Ecto neural progenitor cell (in vitro differentiated cells): Measurements from ENCODE around the gene CNNM3.
"Not testable (repeated sequence)": the region's sequence is repeated elsewhere in the genome, so short reads cannot be mapped to it uniquely, and the experiment has no call there.

Source experiments
- DNase-seq: peaks from one replicate; pipeline ENCODE4 v3.0.0-alpha.2; 2018; ENCODE audit warnings: low spot score

CNNM3 gene

DNA sequence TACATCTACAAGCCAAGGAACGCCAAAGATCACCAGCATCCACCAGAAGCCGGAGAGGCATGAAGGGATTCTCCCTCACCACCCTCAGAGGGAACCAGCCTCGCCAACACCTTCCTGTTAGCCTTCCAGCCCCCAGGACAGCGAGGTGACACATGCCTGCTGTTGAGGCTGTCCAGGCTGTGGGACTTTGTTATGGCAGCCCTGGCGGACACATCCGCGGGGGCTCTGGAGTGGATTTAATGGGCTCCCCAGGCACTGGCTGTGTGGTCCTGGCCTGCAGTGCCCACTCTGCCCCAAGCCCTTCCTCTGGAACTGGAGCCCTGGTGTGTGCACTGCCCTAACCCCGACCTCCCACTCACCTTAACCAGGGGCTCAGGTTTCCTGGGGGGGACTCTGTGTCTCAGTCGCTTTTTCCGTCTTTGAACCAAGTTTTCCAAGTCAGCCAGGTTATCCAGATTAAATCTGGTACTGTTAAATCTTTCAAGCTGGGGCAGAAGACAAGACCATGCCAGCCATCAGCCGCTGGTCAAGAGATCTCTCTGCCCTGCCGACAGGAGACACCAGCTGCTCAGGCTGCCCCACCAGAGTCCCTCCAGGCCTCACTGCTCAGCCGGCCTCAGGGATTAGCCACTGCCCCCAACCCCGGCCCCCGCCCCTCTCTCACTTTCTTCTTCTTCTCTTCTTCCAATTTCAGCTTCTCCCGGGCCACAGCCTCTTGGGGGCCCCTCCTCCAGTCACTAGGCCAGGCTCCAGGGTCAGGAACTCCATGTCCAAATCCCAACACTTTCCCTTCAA, 25.8 kb downstream of the CNNM3 start:
- DNase-seq, result no peak

DNA sequence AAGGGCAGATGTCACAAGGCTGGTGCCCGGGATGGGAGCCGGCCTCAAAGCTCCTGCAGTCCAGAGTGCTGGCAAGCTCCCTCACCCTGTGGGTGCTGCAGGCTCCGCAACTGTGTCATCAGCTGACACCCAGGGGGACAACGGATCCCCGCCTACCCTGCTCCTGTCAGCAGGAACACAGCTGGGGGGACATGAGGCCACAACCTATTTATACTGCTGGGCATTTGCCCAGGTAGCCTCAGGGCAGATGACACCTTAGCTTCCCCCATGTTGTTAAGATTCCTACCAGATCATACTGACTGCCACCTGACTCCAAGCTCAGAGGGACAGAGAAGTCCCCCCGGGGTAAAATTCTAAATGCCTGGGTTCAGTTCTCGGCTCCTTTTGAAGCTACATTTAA, 26.5 kb downstream of the CNNM3 start:
- DNase-seq, result no peak

DNA sequence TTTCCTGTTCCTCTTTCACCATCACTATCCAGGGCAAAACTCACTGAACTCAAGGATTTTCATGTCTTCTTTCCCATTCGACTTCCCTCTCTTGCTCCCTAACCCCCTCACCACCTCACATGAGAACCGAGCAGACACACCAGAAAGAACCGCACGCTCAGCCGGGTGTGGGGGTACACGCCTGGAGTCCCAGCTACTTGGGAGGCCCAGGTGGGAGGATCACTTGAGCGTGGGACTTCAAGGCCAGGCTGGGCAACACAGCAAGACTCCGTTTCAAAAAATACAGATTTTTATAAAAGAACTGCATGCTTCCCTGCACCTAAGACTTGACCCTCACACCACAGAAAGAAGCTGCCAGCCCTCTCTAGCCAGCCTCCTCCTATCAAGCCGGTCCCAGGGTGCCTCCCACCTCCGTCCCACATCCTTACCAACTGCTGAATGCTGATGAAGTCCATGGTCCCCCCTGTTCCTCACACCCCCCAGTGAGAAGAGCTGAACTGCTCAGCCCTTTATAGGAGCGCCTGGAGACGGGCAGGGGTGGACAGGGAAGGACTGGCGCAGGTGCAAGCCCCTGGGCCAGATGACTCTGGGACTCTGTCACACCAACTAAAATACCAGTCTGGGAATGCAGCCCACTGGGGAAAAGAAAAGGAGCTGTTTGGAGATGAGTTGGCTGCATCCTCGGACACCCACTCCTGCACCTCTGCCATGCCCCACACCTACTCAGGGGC, 27.6 kb downstream of the CNNM3 start, which contains the start of gene ANKRD23:
TSS of gene ANKRD23 (minus strand) at position 484 of the 731 bp plus-strand sequence. CDS start at position 455, 29 bp downstream.
- no peak for DNase-seq

DNA sequence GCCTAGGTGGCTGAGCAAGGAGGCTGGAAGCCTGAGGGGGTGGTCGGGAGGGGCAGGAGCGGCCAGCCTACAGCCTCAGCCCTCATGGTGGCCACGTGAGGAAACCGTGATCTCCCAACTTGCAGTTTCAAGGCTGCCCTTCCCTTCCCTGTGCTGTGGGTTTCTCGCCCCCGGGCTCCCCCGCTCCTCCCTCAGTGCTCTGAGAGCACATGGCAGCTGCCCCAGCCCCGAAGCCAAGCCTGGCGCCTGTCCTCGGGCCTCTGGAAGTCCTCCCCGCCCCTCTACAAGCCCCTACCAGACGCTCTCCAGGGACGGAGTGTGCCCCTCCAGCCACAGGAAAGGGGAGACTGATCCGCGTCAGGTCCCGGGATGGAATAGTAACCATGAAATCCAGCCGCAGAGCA, 28.3 kb downstream of the CNNM3 start:
- no peak for DNase-seq

DNA sequence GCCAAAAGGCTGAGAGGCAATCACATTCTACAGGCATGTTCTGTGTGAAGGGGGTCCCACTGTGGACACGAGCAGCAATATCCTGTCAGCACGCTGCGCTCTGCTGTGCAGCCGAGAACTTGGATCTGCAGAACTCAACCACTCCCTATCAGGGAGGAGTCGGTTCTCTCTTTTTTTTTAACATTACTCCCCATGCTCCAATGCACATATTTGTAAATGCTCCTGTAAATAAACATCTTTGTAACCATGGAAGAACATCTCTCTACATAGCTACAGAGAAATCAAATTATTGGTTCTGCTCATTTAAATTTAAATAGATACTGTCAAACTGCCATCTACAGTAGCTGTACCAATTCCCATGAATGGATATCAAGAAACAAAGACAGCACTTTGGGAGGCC, 30.8 kb downstream of the CNNM3 start:
- DNase-seq, result no peak

DNA sequence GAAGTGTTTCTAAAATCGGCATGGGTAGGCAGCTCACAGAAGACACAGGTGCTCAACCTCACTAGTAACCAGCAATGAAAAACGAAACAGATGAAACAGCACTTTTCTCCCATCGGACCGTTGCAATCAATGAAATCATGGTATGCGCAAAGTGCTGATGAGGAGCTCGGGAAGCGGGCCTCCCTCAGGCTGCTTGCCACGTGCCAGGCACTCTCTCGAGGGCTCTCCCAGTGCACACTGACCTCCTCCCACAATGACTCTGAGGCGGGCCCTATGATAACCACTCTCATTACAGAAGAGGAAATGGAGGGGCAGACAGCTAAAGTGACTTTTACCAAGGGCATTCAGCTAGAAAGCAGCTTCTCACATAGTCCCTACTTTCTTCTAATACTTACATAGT, 31.5 kb downstream of the CNNM3 start:
- DNase-seq, result no peak

DNA sequence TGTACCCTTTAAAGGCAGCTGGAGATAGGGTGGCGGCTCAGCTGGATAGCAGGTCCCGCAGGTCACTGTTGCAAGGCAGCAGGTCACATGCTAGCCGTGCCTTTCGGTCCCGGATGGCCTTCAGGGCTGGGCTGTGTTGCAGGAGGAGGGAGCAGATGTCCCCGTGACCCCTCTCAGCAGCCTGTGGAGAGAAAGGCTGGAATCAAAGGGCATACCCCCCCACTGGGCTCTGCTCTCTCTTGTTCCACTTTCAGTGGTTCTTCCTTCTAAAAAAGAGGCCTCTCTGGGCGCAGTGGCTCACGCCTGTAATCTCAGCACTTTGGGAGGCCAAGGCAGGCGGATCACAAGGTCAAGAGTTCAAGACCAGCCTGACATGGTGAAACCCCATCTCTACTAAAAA, 32.2 kb downstream of the CNNM3 start:
- DNase-seq, result peak; percentile 57

DNA sequence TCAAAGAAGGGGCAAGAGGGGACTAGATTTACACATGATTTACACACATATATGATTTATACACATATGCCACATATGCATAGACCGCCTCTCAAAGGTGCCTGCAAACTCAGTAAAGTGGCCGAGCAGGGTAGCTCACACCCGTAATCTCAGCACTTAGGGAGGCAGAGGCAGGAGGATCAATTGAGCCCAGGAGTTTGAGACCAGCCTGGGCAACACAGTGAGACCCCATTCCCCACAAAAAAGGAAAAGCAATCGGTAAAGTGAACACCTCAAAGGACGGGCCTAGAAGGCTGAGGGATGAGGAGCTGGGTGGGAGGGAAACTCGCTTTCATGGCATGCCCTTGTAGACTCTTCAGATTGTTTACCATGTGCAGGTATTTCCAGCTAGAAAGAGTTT, 36.6 kb downstream of the CNNM3 start:
- DNase-seq, result no peak

DNA sequence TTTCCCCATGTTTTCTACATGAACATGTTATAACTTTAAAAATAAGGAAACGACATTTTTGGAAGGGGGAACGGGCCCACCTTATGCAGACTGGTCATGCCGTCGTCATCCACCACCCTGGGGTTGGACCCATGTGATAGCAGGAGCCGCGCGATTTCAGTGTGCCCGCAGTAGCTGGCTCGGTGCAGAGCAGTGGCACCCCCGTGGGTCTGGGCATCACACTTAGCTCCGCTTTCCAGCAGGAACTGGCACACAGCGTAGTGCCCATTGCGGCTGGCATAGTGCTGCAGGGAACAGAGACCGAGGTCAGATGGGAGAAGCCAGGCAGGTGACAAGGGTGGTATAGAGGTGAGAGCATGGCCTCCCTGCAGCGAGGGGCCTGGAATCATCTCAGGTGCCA, 37.3 kb downstream of the CNNM3 start:
- no peak for DNase-seq

DNA sequence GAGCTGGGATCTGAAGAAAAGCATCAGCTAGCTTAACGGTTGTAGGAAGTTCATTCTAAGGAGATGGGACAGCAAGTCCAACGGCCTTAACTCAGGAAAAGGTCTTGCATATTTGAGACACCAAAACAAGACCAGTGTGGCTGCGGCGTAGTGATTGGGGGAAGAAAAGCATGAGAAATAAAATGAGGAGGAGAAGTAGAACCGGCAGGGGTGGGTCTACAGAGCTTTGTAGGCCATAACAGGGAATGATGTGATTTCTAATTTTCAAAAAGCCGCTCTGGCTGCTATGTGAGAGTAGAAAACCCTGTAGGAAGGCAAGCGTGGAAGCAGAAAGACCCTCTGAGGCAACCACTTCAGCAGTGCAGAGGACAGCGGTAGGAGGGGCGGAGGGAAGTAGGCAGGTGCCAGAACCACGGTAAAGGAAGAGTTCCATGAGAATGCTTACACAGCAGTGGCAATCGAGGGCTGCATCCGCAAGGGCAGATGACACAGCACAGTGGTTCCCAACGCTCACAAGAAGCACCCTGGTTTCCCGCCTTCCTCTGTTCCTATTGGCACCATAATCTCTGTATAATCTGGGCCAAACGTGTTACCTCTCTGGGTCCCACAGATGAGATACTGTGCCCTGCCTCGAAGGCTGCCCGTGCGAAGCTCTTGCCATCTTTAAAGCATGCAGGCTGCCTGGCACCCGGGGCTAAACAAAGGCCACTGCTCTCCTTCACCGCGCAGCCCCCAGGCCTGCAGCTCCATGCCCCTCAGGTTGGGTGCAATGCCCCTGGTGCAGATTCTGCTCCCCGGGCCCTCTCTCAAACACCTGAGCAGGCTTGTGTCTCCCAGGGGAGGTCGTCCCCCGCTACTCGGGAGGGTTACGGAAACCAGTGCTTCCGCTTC, 41.0 kb downstream of the CNNM3 start:
- no peak for DNase-seq

DNA sequence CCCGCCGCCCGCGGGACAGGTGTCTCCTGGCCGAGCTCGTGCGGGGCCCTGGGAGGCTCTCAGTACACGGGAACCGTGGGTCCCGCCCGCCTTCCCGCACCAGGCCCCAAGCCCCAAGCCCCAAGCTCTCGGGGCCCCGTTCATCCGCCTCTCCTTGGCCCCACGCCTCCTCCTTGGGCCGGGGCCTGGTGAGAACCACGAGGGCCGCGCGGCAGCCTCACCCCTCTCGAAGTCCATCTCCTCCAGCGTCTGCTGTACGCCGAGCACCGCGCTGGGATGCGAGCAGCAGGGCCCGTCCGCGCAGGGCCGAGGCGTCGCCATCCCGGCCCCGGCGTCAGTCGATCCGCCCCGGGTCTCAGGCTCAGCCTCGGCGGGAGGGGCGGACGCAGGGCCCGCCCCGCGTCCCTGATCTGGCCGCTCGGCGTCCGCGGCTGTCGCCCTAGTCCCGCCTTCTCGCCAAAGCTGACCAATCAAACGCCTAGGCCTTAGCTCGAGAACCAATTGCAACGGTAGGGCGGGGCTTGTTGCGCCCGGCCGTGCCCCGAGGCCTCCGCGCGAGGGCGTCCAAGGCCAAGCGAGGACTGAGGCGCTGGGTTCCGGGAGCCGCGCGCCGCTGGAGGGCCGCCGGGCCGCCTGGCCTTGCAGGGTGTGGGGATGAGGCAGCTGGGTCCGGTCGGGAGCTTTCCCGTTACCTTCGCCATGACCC, 41.8 kb downstream of the CNNM3 start, which contains the start of gene ANKRD39:
TSS of gene ANKRD39 (minus strand) at position 350 of the 706 bp plus-strand sequence. CDS start at position 321, 29 bp downstream.
- DNase-seq, result peak; percentile 98

DNA sequence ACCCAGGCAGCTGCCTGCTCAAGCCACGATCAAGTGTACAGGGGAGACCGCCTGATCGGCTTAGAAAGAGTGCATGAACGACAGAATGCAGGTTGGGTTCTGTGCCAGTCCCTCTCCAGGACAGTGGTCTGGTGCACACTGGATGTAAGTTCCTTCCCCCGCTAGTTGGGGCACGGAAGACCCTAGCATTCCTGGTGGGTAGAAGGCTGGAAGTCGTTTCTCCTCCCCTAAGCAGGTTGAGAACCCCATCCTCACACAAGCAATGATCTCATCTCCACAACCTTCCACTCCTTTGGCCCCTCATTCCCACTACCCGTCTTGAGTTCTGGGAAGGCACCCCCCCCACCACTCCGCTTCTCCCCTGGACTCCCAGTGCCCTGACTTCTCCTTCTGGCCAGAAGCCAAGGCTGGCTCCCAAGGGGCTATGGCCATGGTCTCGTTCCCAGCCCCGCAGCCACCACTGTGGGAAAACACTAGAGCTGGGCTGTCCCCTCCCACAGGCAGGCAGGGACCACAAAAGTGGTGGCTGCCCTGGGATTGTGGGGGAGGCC, 43.1 kb downstream of the CNNM3 start:
- no peak for DNase-seq

DNA sequence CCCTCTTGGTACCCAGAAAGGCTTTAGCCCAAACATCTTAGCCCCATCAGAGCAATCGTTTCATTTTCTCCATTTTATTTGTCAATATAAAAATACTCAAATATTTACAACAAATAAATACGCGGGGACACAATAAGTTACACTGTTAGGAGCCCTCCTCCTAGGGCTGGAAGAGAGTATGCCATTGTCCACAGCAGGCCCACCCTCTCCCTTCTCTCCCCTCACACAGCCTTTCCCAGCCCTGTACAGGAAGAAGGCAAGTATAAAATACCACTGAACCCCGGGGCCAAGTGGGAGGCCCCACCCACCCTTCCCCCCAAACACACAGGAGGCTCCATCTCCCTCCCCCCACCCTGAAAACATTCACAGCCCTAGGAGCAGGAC, 43.6 kb downstream of the CNNM3 start:
- DNase-seq, result no peak

DNA sequence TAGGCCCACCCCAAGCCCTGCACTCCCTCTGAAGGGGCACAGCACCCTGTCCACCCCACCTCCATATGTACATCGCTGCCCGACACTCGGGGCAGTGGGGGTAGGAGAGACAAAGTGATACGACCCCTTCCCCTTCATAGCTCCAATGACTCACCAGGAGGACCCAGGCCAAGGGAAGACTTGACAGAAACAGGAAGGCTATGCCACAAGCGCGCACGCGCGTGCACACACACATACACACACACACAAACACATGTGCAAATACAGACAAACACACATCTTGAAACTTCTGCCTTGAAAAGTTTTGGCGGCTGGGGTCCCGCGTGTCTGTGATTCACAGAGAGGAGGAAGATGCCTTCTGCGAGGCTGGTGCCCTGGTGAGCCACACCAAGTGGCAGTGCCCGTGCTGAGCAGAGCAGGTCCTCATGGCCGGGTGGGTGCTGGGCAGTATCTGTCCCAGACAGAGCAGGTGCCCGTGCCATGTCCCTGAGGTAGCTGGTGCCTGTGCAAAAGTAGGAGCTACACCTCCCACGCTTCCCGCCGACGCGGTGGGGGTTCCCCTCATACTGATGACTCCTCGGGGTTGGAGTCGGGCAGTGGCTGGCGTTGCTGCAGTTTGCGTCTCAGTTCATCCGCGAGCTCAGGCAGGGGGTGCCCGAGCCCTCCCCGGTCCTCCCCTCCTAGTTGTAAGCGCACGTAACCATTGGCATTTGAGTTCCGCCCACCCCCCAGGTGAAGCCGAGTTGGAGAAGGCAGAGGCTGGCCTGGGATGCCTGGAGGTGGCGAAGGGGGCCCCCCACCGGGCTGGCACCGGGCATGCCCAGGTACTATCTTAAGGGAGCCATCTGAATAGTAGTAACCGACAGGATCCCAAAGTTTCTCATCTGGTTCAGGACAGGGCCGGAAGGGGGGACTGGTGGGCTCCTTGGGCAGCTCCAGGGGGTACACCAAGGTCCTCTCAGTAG, 44.3 kb downstream of the CNNM3 start:
- DNase-seq, result no peak

DNA sequence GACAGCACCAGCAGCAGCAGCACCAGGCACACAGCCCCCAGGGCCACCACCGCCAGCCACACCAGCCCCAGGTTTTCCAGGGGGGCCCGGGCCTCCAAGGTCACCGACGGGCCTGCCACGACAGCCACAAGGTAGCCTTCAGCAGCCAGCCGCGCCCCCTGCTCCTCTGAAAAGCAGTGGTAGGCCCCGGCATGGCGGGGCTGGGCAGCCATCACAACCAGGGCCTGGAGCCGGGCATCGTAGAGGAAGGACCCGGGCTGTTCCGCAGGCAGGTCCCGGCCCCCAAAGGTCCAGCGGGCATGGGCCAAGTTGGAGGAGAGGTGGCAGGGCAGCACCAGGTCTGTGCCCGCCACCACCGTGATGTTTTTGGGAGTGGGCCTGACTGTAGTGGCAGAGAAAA, 45.0 kb downstream of the CNNM3 start:
- DNase-seq, result no peak

DNA sequence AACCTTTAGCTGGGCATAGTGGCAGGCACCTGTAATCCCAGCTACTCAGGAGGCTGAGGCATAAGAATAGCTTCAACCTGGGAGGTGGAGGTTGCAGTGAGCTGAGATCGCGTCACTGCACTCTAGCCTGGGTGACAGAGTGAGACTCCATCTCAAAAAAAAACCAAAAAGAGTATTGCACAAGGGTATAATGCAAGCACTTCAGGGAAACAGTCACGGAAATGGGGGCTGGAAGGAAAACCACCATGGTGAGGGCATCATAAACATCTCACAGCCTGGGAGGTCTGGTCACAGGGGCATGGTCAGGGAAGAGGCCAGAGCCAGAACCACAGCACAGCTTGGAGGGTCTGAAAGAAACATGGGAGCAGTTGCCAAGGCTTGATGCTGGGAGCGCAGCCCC, 47.0 kb downstream of the CNNM3 start:
- DNase-seq, result not testable (repeated sequence)

DNA sequence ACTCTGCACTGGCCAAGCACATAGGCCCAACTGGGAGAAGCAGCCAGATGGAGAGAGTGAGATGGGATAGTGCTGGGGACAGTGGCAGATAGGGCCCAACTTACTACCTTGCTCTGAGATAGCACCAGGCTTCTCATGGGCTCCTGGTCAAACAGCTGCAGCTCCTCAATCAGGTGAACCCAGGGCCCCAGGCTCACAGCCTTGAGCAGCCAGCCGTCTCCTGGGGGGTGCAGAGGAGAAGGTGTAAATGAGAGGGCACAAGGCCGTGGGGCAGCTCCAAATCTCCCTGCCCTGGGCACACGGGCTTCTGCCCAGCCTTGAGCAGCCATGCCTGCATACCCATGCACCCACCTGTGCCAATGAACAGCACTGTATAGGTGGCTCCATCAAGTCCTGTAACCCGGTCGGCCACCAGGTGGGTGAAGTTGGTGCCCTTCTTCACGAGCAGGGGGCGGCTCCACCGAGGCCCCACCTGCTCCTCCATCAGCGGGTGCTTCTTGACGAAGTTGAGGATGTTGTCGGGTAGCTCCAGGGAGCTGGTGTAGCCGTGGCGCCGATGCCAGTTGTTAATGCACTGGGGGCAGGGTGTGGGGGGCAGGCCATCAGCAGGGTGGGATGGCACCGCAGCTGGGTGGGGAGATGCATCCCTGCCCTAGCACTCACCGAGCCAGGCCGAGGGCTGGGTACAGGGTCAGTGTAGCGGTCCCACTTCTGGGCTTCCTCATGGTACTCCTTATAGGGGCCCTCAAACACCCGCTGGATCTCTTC, 47.7 kb downstream of the CNNM3 start:
- DNase-seq, result no peak

DNA sequence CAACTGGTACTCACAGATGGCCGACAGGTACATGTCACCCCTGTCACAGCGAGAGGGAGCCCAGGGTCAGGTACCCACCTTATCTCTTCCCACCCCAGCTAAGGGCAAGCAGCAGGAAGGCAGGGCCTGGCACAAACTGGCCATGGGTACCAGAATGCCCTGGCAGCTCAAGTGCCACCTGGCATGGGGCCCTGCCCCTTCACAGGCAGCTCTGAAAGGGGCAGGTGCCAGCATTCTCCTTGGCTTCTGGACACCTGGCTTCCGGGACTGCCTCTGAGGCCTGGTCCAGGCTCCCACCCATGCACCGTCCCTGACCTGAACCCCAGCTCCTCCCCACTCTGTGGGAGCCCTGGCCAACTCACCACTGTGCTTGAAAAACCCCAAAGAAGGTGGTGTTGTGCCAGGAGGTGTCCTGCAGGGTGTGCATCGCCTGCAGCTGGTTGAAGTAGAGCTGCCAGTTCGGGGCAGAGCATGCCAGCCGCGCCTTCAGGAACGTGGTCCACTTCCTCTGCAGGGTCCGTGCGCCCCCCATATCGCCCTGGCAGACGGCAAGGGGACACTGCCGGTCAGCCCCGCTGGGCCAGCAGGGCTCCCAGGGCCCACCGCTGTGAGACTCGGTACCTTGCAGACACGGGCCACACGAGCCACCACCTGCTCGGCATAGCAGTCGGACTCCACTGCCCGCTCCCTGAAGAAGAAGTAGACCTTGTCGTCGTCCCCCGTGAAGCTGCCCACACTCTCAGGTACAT, 48.4 kb downstream of the CNNM3 start:
- no peak for DNase-seq

DNA sequence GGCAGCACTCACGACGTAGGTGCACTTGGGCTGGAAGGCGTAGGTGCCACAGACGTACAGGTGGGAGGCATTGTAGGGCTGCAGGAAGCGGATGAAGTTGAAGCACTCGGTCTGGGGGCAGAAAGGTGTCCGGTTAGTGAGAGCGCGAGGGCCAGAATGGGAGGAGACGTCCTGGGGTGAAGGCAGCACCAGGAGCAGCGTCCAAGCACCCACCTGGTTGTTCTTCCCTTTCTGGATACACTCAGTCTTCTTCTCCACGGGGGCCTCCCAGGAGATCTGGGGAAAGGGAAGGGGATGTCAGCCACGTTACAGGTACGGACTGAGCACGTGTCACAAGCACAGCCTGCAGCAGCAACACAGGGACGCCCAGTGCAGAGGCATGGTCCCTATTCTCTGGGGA, 49.6 kb downstream of the CNNM3 start:
- DNase-seq, result no peak
